ENCODE measurements around the gene FARSA. TPM values are rescaled to one million over a fixed set of nuclear protein-coding genes. Genes with fewer than 3 reads are reported as not detected.

The FARSA gene
- polyA plus RNA-seq, 2 of the 4 experiments (the other 2 are of a cell fraction): 18.1 to 58.7 TPM

DNA sequence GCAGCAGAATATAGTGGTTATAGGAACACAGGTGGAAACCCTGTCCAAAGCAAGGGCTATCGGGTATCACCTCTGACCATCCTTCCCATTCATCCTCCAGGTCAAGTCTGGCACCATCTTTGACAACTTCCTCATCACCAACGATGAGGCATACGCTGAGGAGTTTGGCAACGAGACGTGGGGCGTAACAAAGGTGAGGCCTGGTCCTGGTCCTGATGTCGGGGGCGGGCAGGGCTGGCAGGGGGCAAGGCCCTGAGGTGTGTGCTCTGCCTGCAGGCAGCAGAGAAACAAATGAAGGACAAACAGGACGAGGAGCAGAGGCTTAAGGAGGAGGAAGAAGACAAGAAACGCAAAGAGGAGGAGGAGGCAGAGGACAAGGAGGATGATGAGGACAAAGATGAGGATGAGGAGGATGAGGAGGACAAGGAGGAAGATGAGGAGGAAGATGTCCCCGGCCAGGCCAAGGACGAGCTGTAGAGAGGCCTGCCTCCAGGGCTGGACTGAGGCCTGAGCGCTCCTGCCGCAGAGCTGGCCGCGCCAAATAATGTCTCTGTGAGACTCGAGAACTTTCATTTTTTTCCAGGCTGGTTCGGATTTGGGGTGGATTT lies 10.0 kb upstream of the FARSA start:
- WGBS (ENCODE audit: missing lambda C conversion rate): 94% methylated on average over 17 of the region's 18 CpGs
- no peak for DNase-seq (ENCODE audit: low read depth in 1 of 2, low spot score in 1 of 2)
- Histone ChIP-seq H3K4me1 (peaks cover 28% of the 10 kb centered on the region), H3K27ac (no peak overlapping the region), H3K9me3 (no peaks in the 10 kb centered on the region), H3K4me3 (no peak overlapping the region), H3K4me2 (no peak overlapping the region)
- FAIRE-seq: no peak
- ChIA-PET CTCF (no interaction called here), POLR2A (no interaction called here)
- ATAC-seq: no peak
- TF ChIP-seq KDM1A (IDR thresholded peaks at IDR 0.05; ENCODE audit: low read depth) (no peak), FOSB (CRISPR knock-in tag; IDR thresholded peaks at IDR 0.05) (no peak), TP53 (CRISPR knock-in tag; IDR thresholded peaks at IDR 0.05) (no peak), KDM5A (IDR thresholded peaks at IDR 0.05) (no peak), HOXB5 (CRISPR knock-in tag; IDR thresholded peaks at IDR 0.05) (no peak), ZFP36 (IDR thresholded peaks at IDR 0.05; ENCODE audit: borderline replicate concordance, partially characterized antibody) (no peak), EHMT2 (IDR thresholded peaks at IDR 0.05; ENCODE audit: low read depth) (no peak), MAFK (IDR thresholded peaks at IDR 0.05; ENCODE audit: partially characterized antibody) (no peak), HDAC2 (IDR thresholded peaks at IDR 0.05) (no peak), NFE2L2 (conservative IDR thresholded peaks at IDR 0.05; ENCODE audit: low read length) (no peak), RAD21 (conservative IDR thresholded peaks at IDR 0.05 in 1 of 2, IDR thresholded peaks at IDR 0.05 in 1 of 2) (no peak)
- TF ChIP-seq, protein P1, sequence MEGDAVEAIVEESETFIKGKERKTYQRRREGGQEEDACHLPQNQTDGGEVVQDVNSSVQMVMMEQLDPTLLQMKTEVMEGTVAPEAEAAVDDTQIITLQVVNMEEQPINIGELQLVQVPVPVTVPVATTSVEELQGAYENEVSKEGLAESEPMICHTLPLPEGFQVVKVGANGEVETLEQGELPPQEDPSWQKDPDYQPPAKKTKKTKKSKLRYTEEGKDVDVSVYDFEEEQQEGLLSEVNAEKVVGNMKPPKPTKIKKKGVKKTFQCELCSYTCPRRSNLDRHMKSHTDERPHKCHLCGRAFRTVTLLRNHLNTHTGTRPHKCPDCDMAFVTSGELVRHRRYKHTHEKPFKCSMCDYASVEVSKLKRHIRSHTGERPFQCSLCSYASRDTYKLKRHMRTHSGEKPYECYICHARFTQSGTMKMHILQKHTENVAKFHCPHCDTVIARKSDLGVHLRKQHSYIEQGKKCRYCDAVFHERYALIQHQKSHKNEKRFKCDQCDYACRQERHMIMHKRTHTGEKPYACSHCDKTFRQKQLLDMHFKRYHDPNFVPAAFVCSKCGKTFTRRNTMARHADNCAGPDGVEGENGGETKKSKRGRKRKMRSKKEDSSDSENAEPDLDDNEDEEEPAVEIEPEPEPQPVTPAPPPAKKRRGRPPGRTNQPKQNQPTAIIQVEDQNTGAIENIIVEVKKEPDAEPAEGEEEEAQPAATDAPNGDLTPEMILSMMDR (IDR thresholded peaks at IDR 0.05): no peak

DNA sequence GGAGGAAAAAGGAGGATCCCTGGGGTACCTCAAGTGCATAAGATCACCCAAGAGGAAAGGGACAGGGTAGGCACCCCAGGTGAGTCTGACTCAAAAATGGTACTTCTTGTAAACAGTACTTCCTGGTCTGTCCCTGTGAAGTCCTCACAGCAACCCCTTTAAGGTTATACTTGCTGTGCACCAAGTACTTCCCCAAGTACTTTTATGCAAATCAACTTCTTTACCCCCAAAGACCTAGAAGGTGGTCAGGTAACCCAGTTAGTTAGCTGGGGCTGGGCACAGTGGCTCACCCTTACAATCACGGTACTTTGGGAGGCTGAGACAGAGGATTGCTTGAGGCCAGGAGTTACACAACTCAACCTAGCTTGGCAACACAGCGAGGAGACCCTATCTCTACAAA lies 7.4 kb upstream of the FARSA start:
- ATAC-seq (no peak), FAIRE-seq (no peak), DNase-seq (ENCODE audit: low read depth in 1 of 2, low spot score in 1 of 2) (no peak)
- Histone ChIP-seq H3K4me2 (peak overlapping the region; percentile 99; the same call in 2 of the 3 replicates), H3K9me3 (no peaks in the 10 kb centered on the region), H3K4me3 (no peak overlapping the region), H3K4me1 (peaks cover 22% of the 10 kb centered on the region), H3K27ac (peak overlapping the region in 1 of 2 experiments; percentile 97; a peak in 2 of 6 replicates)
- ChIA-PET CTCF (no interaction called here), POLR2A (no interaction called here)
- no peak for TF ChIP-seq RAD21 (conservative IDR thresholded peaks at IDR 0.05 in 1 of 2, IDR thresholded peaks at IDR 0.05 in 1 of 2)
- TF ChIP-seq ZSCAN20 (CRISPR knock-in tag; IDR thresholded peaks at IDR 0.05): no peak
- TF ChIP-seq, protein P2, sequence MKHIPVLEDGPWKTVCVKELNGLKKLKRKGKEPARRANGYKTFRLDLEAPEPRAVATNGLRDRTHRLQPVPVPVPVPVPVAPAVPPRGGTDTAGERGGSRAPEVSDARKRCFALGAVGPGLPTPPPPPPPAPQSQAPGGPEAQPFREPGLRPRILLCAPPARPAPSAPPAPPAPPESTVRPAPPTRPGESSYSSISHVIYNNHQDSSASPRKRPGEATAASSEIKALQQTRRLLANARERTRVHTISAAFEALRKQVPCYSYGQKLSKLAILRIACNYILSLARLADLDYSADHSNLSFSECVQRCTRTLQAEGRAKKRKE (CRISPR knock-in tag; IDR thresholded peaks at IDR 0.05; ENCODE audit: low read depth): no peak
- no peak for TF ChIP-seq HOXB13 (CRISPR knock-in tag; IDR thresholded peaks at IDR 0.05; ENCODE audit: low read depth)
- no peak for TF ChIP-seq FOXS1 (CRISPR knock-in tag; IDR thresholded peaks at IDR 0.05)
- TF ChIP-seq, protein P3, sequence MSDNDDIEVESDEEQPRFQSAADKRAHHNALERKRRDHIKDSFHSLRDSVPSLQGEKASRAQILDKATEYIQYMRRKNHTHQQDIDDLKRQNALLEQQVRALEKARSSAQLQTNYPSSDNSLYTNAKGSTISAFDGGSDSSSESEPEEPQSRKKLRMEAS (IDR thresholded peaks at IDR 0.05): no peak
- WGBS (ENCODE audit: missing lambda C conversion rate): 92% methylated on average over 2 of the region's 2 CpGs

DNA sequence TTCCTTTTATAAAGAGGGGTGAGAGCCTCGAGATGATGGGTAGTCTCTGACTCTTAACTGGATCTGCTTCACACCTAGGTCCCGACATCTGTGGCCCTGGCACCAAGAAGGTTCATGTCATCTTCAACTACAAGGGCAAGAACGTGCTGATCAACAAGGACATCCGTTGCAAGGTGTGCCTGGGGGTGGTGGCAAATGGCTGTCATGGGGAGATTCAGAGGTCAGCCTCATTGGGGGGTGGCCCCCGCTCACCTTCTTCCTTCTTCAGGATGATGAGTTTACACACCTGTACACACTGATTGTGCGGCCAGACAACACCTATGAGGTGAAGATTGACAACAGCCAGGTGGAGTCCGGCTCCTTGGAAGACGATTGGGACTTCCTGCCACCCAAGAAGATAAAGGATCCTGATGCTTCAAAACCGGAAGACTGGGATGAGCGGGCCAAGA lies 6.5 kb upstream of the FARSA start:
- FAIRE-seq: no peak
- DNase-seq (ENCODE audit: low read depth in 1 of 2, low spot score in 1 of 2): no peak
- no peak for ATAC-seq
- WGBS (ENCODE audit: missing lambda C conversion rate): 76% methylated on average over 10 of the region's 10 CpGs
- H3K4me1 ChIP-seq: peaks cover 22% of the 10 kb centered on the region
- CTCF ChIA-PET: no interaction called here
- peak overlapping the region in 1 of 2 experiments; percentile 97; a peak in 4 of 6 replicates for H3K27ac ChIP-seq
- no peaks in the 10 kb centered on the region for H3K9me3 ChIP-seq
- peak overlapping the region; percentile 100 for H3K4me3 ChIP-seq
- peak overlapping the region; percentile 99 for H3K4me2 ChIP-seq
- POLR2A ChIA-PET: no interaction called here
- TF ChIP-seq, protein P4, sequence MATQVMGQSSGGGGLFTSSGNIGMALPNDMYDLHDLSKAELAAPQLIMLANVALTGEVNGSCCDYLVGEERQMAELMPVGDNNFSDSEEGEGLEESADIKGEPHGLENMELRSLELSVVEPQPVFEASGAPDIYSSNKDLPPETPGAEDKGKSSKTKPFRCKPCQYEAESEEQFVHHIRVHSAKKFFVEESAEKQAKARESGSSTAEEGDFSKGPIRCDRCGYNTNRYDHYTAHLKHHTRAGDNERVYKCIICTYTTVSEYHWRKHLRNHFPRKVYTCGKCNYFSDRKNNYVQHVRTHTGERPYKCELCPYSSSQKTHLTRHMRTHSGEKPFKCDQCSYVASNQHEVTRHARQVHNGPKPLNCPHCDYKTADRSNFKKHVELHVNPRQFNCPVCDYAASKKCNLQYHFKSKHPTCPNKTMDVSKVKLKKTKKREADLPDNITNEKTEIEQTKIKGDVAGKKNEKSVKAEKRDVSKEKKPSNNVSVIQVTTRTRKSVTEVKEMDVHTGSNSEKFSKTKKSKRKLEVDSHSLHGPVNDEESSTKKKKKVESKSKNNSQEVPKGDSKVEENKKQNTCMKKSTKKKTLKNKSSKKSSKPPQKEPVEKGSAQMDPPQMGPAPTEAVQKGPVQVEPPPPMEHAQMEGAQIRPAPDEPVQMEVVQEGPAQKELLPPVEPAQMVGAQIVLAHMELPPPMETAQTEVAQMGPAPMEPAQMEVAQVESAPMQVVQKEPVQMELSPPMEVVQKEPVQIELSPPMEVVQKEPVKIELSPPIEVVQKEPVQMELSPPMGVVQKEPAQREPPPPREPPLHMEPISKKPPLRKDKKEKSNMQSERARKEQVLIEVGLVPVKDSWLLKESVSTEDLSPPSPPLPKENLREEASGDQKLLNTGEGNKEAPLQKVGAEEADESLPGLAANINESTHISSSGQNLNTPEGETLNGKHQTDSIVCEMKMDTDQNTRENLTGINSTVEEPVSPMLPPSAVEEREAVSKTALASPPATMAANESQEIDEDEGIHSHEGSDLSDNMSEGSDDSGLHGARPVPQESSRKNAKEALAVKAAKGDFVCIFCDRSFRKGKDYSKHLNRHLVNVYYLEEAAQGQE (IDR thresholded peaks at IDR 0.05): no peak
- TF ChIP-seq NPAS2 (CRISPR knock-in tag; IDR thresholded peaks at IDR 0.05; ENCODE audit: borderline replicate concordance) (no peak), CBX8 (IDR thresholded peaks at IDR 0.05) (no peak), HOXA7 (CRISPR knock-in tag; IDR thresholded peaks at IDR 0.05) (no peak), BHLHE40 (IDR thresholded peaks at IDR 0.05; ENCODE audit: low read depth, low read length) (no peak), PHF8 (IDR thresholded peaks at IDR 0.05; ENCODE audit: borderline replicate concordance, low read depth) (no peak), MAZ (IDR thresholded peaks at IDR 0.05; ENCODE audit: borderline replicate concordance, low read depth, low read length) (no peak), ZSCAN20 (CRISPR knock-in tag; IDR thresholded peaks at IDR 0.05) (no peak), ZC3H11A (IDR thresholded peaks at IDR 0.05) (no peak), EHMT2 (IDR thresholded peaks at IDR 0.05; ENCODE audit: low read depth) (no peak), SMC3 (IDR thresholded peaks at IDR 0.05) (no peak), RFX5 (IDR thresholded peaks at IDR 0.05) (no peak), HEYL (CRISPR knock-in tag; IDR thresholded peaks at IDR 0.05) (no peak)
- TF ChIP-seq, protein P3 (IDR thresholded peaks at IDR 0.05): no peak

Measured in A549 (cell line).